Colonic mucosa (tissue), 4 donors: Measurements from ENCODE around the gene TSPAN11. TPM values are rescaled to one million over a fixed set of nuclear protein-coding genes. Genes with fewer than 3 reads are reported as not detected.

Experiments
- DNase-seq: peaks from one replicate; pipeline ENCODE4 v3.0.0-alpha.2; 2020
- H3K27ac ChIP-seq: fragments of 200-600 bp; one replicate; pipeline ENCODE4 v1.8.0; 2021
- H3K27me3 ChIP-seq: fragments of 200-600 bp; one replicate; pipeline ENCODE4 v1.8.0; 2021
- H3K36me3 ChIP-seq: fragments of 200-600 bp; one replicate; pipeline ENCODE4 v1.8.0; 2021
- H3K4me1 ChIP-seq: fragments of 200-600 bp; one replicate; pipeline ENCODE4 v1.8.0; 2021; ENCODE audit warnings: mild to moderate bottlenecking
- H3K4me3 ChIP-seq: fragments of 200-600 bp; one replicate; pipeline ENCODE4 v1.8.0; 2021
- H3K9ac ChIP-seq, 2 donors: one replicate each; pipeline ENCODE4 v1.7.0; 2013; ENCODE audit warnings: control low read depth in 2 of 2, low read depth in 2 of 2, low read length in 2 of 2
- H3K9me3 ChIP-seq: fragments of 200-600 bp; one replicate; pipeline ENCODE4 v1.8.0; 2021
- intact Hi-C: fragments of 100-400 bp; cut with DNase I; formaldehyde crosslinking; loops from one replicate; pipeline ENCODE4 v1.14.1; 2022
- total RNA-seq, 2 donors: library from RNA; stranded (reverse); fragmentation: NEBNext Ultra II Directional in 1 of 2; extraction: Animal tissue kit (Norgen Biotek cat#: 25700) in 1 of 2; gene quantifications; one replicate each; pipeline ENCODE4 v1.2.1, GENCODE V29; 2021
- TF ChIP-seq, protein P1 (sequence below): fragments of 200-600 bp; IDR thresholded peaks from one replicate; pipeline ENCODE4 v1.8.0; 2022; ENCODE audit warnings: antibody characterized with exemption, mild to moderate bottlenecking
- donor health status: healthy.
- donor health status: DM: no; HTN: no; CAD: no.
- donor health status: DM: no; HTN: no; CAD: no.

Gene TSPAN11
- total RNA-seq, 2 donors from 2014 or later = 1.3 to 8.2 TPM

GRCh38 chr12:30959110-30959710 is 32.7 kb downstream of the TSPAN11 start:
- TF ChIP-seq, protein P1, sequence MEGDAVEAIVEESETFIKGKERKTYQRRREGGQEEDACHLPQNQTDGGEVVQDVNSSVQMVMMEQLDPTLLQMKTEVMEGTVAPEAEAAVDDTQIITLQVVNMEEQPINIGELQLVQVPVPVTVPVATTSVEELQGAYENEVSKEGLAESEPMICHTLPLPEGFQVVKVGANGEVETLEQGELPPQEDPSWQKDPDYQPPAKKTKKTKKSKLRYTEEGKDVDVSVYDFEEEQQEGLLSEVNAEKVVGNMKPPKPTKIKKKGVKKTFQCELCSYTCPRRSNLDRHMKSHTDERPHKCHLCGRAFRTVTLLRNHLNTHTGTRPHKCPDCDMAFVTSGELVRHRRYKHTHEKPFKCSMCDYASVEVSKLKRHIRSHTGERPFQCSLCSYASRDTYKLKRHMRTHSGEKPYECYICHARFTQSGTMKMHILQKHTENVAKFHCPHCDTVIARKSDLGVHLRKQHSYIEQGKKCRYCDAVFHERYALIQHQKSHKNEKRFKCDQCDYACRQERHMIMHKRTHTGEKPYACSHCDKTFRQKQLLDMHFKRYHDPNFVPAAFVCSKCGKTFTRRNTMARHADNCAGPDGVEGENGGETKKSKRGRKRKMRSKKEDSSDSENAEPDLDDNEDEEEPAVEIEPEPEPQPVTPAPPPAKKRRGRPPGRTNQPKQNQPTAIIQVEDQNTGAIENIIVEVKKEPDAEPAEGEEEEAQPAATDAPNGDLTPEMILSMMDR = no peak
- H3K4me3 ChIP-seq = no peak overlapping the region
- no peaks in the 10 kb centered on the region for H3K4me1 ChIP-seq
- H3K9me3 ChIP-seq = no peaks in the 10 kb centered on the region
- no peaks in the 10 kb centered on the region for H3K36me3 ChIP-seq
- no peak for DNase-seq
- H3K9ac ChIP-seq = no peak overlapping the region
- no peaks in the 10 kb centered on the region for H3K27me3 ChIP-seq
- no peak overlapping the region for H3K27ac ChIP-seq
- intact Hi-C loops = no loop called here

- Histone ChIP-seq H3K27ac (no peak overlapping the region), H3K4me1 (no peaks in the 10 kb centered on the region), H3K27me3 (no peaks in the 10 kb centered on the region), H3K9ac (no peak overlapping the region), H3K4me3 (no peak overlapping the region), H3K9me3 (no peaks in the 10 kb centered on the region), H3K36me3 (no peaks in the 10 kb centered on the region)
- DNase-seq = no peak
- intact Hi-C loops = no loop called here
- TF ChIP-seq, protein P1 = no peak
These were observed 33.2 kb downstream of the TSPAN11 start for GRCh38 chr12:30959778-30960177.

DNA sequence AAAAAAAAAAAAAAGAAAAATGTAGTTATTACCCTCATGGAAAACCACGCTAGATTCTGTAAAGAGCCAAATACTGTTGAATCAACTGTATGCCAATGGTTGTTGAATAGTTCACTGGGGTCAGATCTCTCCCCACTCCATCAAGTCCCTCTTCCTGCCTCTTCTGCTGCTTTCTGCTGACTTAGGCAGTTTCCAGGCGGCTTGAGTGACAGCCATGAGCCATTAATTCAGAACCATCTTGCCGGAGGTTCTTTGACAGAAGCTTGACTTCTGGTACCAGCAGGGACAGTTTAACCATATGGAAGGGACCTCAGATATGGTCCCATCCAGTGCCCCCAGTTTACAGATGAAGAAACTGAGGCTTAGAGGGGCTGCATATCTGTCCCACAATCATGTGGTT is 34.5 kb downstream of the TSPAN11 start:
- Histone ChIP-seq H3K27ac (no peak overlapping the region), H3K27me3 (no peaks in the 10 kb centered on the region), H3K9me3 (no peaks in the 10 kb centered on the region), H3K4me3 (no peak overlapping the region), H3K9ac (no peak overlapping the region), H3K4me1 (no peaks in the 10 kb centered on the region), H3K36me3 (no peaks in the 10 kb centered on the region)
- TF ChIP-seq, protein P1 = no peak
- DNase-seq = no peak
- intact Hi-C loops = no loop called here

DNA sequence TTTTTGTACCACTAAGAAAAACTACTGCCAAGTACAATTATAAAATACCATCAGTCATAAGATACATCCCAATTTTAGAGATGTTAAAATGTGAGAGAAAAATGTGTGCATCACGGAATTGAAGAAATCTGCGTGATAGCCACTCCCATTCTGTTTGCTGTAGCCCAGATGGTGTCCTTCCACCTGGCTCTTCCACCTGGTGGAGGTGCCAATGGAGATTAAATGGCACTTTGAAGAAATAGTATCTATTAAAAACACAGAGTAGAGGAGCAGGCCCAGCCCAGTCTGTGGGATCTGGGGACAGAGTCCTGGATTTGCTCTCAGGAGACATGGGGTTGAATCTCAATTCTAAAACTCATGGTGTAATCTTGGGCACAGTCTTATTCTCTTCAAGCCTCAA is 35.5 kb downstream of the TSPAN11 start:
- no peak overlapping the region for H3K4me3 ChIP-seq
- intact Hi-C loops = no loop called here
- H3K27ac ChIP-seq = no peak overlapping the region
- H3K27me3 ChIP-seq = no peaks in the 10 kb centered on the region
- TF ChIP-seq, protein P1 = no peak
- no peaks in the 10 kb centered on the region for H3K36me3 ChIP-seq
- DNase-seq = no peak
- H3K9me3 ChIP-seq = no peaks in the 10 kb centered on the region
- no peak overlapping the region for H3K9ac ChIP-seq
- no peaks in the 10 kb centered on the region for H3K4me1 ChIP-seq

- intact Hi-C loops = no loop called here
- Histone ChIP-seq H3K27me3 (no peaks in the 10 kb centered on the region), H3K4me1 (no peaks in the 10 kb centered on the region), H3K4me3 (no peak overlapping the region), H3K9ac (no peak overlapping the region), H3K9me3 (no peaks in the 10 kb centered on the region), H3K27ac (no peak overlapping the region), H3K36me3 (no peaks in the 10 kb centered on the region)
- TF ChIP-seq, protein P1 = no peak
- no peak for DNase-seq
These were observed 37.4 kb downstream of the TSPAN11 start for GRCh38 chr12:30963709-30964564.
